ENCODE measurements around the gene SYNGAP1.
"Not testable (repeated sequence)": the region's sequence is repeated elsewhere in the genome, so short reads cannot be mapped to it uniquely, and the experiment has no call there.

DNA sequence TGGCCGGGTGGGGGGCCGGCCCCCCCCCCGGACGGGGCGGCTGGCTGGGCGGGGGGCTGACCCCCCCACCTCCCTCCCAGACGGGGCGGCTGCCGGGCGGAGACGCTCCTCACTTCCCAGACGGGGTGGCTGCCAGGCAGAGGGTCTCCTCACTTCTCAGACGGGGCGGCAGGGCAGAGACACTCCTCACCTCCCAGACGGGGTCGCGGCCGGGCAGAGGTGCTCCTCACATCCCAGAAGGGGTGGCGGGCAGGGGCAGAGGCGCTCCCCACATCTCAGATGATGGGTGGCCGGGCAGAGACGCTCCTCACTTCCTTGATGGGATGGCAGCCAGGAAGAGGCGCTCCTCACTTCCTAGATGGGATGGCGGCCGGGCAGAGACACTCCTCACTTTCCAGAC is 65.8 kb downstream of the SYNGAP1 start:
- TF ChIP-seq, protein P1, sequence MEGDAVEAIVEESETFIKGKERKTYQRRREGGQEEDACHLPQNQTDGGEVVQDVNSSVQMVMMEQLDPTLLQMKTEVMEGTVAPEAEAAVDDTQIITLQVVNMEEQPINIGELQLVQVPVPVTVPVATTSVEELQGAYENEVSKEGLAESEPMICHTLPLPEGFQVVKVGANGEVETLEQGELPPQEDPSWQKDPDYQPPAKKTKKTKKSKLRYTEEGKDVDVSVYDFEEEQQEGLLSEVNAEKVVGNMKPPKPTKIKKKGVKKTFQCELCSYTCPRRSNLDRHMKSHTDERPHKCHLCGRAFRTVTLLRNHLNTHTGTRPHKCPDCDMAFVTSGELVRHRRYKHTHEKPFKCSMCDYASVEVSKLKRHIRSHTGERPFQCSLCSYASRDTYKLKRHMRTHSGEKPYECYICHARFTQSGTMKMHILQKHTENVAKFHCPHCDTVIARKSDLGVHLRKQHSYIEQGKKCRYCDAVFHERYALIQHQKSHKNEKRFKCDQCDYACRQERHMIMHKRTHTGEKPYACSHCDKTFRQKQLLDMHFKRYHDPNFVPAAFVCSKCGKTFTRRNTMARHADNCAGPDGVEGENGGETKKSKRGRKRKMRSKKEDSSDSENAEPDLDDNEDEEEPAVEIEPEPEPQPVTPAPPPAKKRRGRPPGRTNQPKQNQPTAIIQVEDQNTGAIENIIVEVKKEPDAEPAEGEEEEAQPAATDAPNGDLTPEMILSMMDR (IDR thresholded peaks at IDR 0.05; ENCODE audit: insufficient read depth, low read length, poor library complexity, severe bottlenecking): not testable (repeated sequence)
- not testable (repeated sequence) for TF ChIP-seq EZH2phosphoT487 (conservative IDR thresholded peaks at IDR 0.05; ENCODE audit: low read length)
